ENCODE results near the gene GRIK4.

Gene GRIK4

DNA sequence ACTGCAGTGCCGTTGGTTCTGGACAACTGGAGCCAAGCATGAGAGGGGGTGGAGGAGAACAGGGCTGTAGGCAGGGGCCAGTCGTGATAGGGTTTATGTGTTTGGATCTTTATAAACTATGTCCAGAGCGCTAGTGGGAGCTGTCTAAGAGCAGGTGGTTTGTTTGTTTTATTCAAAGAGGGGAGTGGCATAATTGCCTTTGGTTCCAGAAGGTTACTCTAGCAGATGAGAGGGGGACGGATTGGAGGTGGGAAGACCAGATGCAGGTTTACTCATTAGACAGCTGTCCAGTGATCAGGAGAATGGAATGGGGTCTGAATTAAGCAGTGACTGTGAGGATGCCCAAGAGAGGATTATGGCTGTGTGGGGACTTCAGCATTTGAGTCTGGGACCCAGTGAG lies 403.1 kb downstream of the GRIK4 start:
- Histone ChIP-seq H3K36me3 (ENCODE audit: control insufficient read depth, insufficient read depth, low read length) (no peaks in the 10 kb centered on the region), H3K27ac (ENCODE audit: low read depth, low read length) (no peak overlapping the region), H3K4me3 (ENCODE audit: low read length) (no peak overlapping the region), H3K9ac (ENCODE audit: low read length) (no peak overlapping the region), H3K4me1 (ENCODE audit: control insufficient read depth, insufficient read depth, low read length) (no peaks in the 10 kb centered on the region), H3K27me3 (ENCODE audit: control insufficient read depth, insufficient read depth, low read length) (no peaks in the 10 kb centered on the region)

DNA sequence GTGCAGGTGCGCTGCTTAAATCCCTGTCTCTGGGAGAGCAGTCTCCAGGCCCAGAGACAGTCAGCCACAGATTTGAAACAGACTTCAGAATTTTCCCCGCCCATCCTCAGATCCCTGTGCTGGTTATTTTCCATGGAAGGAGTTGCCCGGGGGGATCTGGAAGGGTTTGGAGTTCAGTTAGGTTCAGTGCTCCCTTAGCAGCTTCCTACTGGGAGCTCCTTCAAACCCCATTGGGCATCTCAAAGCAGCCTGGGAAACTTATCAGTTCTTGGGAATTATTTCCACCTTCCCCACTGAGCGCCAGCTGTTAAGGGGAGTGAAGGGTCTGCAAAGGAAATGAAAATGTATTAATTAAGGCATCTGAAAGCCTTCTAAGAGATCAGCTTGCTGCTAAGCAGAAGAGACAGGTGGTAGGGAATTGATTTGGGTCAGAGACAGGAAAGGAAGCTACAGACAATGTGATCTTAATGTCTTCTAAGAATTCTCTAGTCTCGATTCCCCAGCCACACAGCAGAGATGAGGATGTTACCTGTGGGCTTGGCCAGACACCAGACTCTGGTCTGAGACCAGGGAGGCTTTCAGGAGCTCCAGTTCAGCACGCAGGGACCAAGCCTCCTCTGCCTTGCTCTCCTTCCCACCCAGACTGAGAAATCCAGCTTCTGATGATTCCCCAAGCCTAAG lies 406.2 kb downstream of the GRIK4 start:
- Histone ChIP-seq H3K4me3 (ENCODE audit: low read length) (no peak overlapping the region), H3K4me1 (ENCODE audit: control insufficient read depth, insufficient read depth, low read length) (no peaks in the 10 kb centered on the region), H3K36me3 (ENCODE audit: control insufficient read depth, insufficient read depth, low read length) (no peaks in the 10 kb centered on the region), H3K27me3 (ENCODE audit: control insufficient read depth, insufficient read depth, low read length) (no peaks in the 10 kb centered on the region), H3K9ac (ENCODE audit: low read length) (no peak overlapping the region), H3K27ac (ENCODE audit: low read depth, low read length) (no peak overlapping the region)

DNA sequence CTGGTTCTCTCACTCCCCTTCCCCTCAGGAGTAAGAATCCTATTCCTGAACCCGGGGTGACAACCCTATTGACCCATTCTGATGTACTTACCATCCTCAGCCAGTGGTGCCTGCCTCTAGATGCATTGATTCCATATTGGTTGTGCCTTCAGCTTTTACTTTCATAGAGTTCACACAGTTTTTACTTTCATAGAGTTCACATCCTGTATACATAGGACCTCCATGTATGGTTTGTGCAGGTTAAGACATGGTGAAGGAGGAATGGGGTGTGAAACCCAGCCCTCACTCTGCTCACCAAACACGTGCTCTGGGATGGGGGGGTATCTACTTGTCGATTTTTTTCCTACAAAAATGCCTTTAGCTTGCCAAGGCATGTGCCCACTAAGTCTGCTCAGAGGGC lies 406.7 kb downstream of the GRIK4 start:
- no peak overlapping the region for H3K4me3 ChIP-seq (ENCODE audit: low read length)
- H3K27me3 ChIP-seq (ENCODE audit: control insufficient read depth, insufficient read depth, low read length) = no peaks in the 10 kb centered on the region
- no peak overlapping the region for H3K27ac ChIP-seq (ENCODE audit: low read depth, low read length)
- no peaks in the 10 kb centered on the region for H3K36me3 ChIP-seq (ENCODE audit: control insufficient read depth, insufficient read depth, low read length)
- no peak overlapping the region for H3K9ac ChIP-seq (ENCODE audit: low read length)
- no peaks in the 10 kb centered on the region for H3K4me1 ChIP-seq (ENCODE audit: control insufficient read depth, insufficient read depth, low read length)

DNA sequence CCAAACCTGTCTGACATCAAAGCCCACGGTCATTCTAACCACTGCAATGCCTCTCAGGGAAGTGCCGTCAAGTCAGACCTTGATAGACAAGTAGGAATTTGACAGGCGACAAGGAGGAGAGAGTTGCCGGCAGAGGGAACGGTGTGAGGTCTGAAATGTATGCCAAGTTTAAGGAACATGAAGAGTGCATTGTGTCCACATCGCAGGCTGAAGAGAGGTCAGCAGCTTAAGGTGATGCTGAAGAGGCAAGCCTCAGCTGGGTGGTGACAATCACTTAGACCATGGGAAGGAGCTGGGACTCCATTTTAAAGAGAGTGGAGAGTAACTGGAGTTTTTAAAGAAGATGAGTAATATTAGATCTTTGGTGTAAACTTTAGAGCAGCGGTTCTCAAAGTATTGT lies 407.5 kb downstream of the GRIK4 start:
- Histone ChIP-seq H3K4me1 (ENCODE audit: control insufficient read depth, insufficient read depth, low read length) (no peaks in the 10 kb centered on the region), H3K27me3 (ENCODE audit: control insufficient read depth, insufficient read depth, low read length) (no peaks in the 10 kb centered on the region), H3K27ac (ENCODE audit: low read depth, low read length) (no peak overlapping the region), H3K9ac (ENCODE audit: low read length) (no peak overlapping the region), H3K36me3 (ENCODE audit: control insufficient read depth, insufficient read depth, low read length) (no peaks in the 10 kb centered on the region), H3K4me3 (ENCODE audit: low read length) (no peak overlapping the region)

DNA sequence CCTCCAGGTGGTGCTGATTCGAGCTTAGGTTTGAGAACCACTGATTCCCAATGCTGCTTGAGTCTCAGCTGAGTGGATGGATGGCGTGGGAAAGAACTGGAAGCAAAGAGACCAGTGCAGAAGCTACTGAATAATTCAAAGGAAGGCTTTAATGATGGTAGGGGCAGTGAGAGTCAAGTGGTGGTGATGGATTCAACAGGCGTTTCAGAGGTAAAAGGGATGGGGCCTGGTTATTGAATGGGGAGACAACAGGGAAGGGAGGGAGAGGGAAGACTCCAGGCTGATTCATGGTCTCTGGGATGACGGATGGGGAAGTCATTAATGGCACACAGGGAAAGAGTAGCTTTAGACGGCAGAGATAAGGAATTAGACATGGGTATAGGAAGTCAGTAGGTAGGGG lies 408.0 kb downstream of the GRIK4 start:
- H3K27ac ChIP-seq (ENCODE audit: low read depth, low read length) = no peak overlapping the region
- no peak overlapping the region for H3K4me3 ChIP-seq (ENCODE audit: low read length)
- no peak overlapping the region for H3K9ac ChIP-seq (ENCODE audit: low read length)
- H3K27me3 ChIP-seq (ENCODE audit: control insufficient read depth, insufficient read depth, low read length) = no peaks in the 10 kb centered on the region
- H3K4me1 ChIP-seq (ENCODE audit: control insufficient read depth, insufficient read depth, low read length) = no peaks in the 10 kb centered on the region
- H3K36me3 ChIP-seq (ENCODE audit: control insufficient read depth, insufficient read depth, low read length) = no peaks in the 10 kb centered on the region

DNA sequence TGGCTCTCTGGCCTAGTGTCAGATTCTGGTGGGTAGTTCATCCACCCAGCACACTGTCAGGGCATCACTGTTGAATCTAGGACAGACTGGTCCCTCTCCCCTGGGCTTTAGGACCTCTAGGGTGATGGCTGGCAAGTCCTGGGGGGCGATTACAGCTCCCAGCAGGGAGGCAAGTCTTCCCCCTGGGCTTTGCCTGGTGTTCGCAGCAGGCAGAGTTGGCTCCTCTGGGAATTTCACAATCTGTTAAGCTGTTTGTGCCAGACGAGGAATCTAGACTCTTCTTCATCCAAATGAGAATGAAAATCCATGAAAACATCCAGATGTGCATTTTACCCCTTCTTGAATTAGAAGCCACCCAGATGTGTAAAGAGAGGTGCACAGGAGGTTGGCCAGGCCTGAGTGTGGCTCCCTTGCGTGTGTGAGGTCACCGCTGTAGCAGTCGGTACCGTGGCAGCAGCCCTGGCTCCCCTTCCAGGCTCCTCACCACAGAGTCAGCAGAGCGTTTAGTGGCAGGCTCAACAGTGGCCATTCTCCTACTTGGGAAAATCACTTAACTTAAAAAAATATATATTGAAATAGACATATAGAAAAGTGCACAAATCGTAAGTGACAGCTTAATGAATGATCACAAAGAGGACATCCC lies 412.4 kb downstream of the GRIK4 start:
- no peaks in the 10 kb centered on the region for H3K36me3 ChIP-seq (ENCODE audit: control insufficient read depth, insufficient read depth, low read length)
- H3K9ac ChIP-seq (ENCODE audit: low read length) = no peak overlapping the region
- H3K4me1 ChIP-seq (ENCODE audit: control insufficient read depth, insufficient read depth, low read length) = no peaks in the 10 kb centered on the region
- H3K27ac ChIP-seq (ENCODE audit: low read depth, low read length) = no peak overlapping the region
- no peak overlapping the region for H3K4me3 ChIP-seq (ENCODE audit: low read length)
- no peaks in the 10 kb centered on the region for H3K27me3 ChIP-seq (ENCODE audit: control insufficient read depth, insufficient read depth, low read length)

DNA sequence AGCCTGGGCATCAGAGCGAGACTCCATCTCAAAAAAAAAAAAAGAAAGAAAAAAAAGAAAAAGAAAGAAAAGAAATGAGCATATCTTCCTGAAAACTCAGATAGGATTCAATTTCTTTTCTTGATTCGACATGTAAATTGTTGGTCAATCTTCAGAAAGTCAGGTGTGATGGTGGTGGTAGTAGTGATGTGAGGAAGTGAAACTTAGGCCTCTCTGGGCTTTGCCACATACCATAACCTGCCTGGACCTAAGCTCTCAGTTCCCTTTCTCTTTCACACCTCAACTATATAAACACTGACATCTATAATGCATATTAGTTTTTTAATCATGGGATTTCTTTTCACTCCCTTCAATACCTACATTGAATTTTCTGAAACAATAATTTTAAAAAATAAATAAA lies 414.4 kb downstream of the GRIK4 start:
- H3K27ac ChIP-seq (ENCODE audit: low read depth, low read length) = no peak overlapping the region
- H3K36me3 ChIP-seq (ENCODE audit: control insufficient read depth, insufficient read depth, low read length) = no peaks in the 10 kb centered on the region
- no peak overlapping the region for H3K9ac ChIP-seq (ENCODE audit: low read length)
- H3K4me3 ChIP-seq (ENCODE audit: low read length) = no peak overlapping the region
- no peaks in the 10 kb centered on the region for H3K4me1 ChIP-seq (ENCODE audit: control insufficient read depth, insufficient read depth, low read length)
- H3K27me3 ChIP-seq (ENCODE audit: control insufficient read depth, insufficient read depth, low read length) = no peaks in the 10 kb centered on the region

DNA sequence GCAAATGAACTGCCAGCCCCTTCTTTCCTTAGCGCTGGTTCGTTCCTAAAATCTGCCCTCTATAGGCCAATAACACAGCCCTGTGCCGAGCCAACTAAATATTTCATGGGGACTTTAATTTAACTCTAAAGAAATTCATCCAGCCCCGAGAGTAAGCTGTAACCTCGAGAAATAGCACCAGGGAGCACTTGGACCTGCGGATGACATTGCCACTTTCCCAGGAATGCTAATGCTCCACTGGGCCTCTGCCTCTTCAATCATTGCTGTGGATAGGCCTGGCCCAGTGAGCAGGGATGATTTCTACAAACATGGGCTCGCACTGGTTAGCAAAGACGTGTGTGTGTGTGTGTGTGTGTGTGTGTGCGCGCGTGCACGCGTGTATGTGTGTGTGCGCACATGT lies 417.1 kb downstream of the GRIK4 start:
- Histone ChIP-seq H3K27me3 (ENCODE audit: control insufficient read depth, insufficient read depth, low read length) (no peaks in the 10 kb centered on the region), H3K4me3 (ENCODE audit: low read length) (no peak overlapping the region), H3K27ac (ENCODE audit: low read depth, low read length) (no peak overlapping the region), H3K9ac (ENCODE audit: low read length) (no peak overlapping the region), H3K36me3 (ENCODE audit: control insufficient read depth, insufficient read depth, low read length) (no peaks in the 10 kb centered on the region), H3K4me1 (ENCODE audit: control insufficient read depth, insufficient read depth, low read length) (no peaks in the 10 kb centered on the region)

DNA sequence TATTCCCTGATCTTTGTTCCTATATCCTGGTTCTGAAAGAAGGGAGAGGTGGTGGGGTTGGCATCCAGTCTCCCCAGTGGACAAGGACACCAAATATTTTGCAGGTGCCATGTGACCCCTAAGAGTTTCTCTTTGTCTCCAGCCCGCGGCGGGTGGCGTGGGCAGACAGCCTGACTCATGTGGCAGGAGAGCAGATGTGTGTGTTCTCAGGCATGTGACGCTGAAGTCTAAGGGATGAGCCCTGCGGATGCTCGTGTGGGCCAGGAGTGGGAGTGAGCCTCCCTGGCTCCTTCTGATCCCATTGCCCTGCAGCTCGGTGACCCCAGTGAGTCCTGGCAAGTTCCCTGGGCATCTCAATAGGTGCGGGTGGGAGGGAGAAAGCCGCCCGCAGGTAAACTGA lies 417.5 kb downstream of the GRIK4 start:
- H3K9ac ChIP-seq (ENCODE audit: low read length) = no peak overlapping the region
- no peak overlapping the region for H3K27ac ChIP-seq (ENCODE audit: low read depth, low read length)
- H3K27me3 ChIP-seq (ENCODE audit: control insufficient read depth, insufficient read depth, low read length) = no peaks in the 10 kb centered on the region
- H3K4me3 ChIP-seq (ENCODE audit: low read length) = no peak overlapping the region
- no peaks in the 10 kb centered on the region for H3K4me1 ChIP-seq (ENCODE audit: control insufficient read depth, insufficient read depth, low read length)
- H3K36me3 ChIP-seq (ENCODE audit: control insufficient read depth, insufficient read depth, low read length) = no peaks in the 10 kb centered on the region

DNA sequence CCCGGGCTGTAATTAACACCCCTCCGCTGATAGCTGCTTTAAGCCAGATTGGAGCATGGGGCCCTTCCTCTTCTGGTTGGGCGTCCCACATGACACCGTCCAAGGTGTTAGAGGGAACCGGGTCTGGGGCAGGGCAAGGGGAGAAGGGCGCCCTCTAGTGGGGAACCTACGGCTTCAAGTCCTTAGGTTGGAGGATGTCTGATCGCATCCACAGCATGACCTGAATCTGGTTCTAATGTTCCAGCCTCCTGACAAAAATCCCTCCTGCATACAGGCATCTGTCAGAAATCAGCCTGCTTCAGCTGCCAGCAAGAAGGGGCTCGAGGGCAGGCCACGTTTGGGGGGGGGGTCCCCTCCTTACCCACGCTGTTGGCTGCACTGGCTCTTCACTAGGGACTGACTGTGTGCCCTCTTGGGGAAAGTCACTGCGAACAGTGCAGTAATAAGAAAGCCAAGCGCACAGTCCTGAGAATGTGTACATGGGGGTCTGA lies 418.2 kb downstream of the GRIK4 start:
- Histone ChIP-seq H3K27me3 (ENCODE audit: control insufficient read depth, insufficient read depth, low read length) (no peaks in the 10 kb centered on the region), H3K36me3 (ENCODE audit: control insufficient read depth, insufficient read depth, low read length) (no peaks in the 10 kb centered on the region), H3K27ac (ENCODE audit: low read depth, low read length) (no peak overlapping the region), H3K4me1 (ENCODE audit: control insufficient read depth, insufficient read depth, low read length) (no peaks in the 10 kb centered on the region), H3K4me3 (ENCODE audit: low read length) (no peak overlapping the region), H3K9ac (ENCODE audit: low read length) (no peak overlapping the region)

DNA sequence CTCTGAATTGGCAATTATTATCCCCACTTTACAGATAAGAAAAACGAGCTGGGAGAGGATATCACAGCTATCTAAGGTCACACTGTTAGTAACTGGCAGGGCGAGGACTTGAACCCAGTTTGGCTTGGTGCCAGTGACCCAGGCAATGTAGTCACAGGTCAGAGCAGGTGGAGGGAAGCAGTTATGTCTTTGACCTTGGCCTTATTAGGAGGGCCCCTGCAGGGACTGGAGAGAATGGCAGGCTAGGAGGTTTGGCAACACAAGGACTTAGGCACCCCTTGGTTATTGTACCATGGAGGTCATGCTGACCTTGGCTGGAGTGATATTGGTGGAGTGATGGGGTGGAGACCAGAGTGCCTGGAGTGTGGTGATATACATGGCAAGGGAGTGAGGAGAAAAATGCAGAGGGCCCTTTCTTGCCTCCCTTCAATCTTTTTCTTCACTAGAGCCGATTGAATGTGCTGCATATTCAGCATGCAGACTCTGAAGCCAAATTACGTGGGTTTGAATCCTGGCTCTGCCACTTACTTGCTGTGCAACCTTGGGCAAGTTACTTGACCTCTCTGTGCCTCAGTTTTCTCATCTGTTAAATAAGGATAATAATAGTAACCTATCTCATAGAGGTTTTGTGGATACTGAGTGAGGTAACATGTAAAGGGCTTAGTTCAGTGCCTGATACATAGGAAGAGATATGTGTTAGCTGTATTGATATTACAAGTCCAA lies 419.7 kb downstream of the GRIK4 start:
- Histone ChIP-seq H3K27ac (ENCODE audit: low read depth, low read length) (no peak overlapping the region), H3K27me3 (ENCODE audit: control insufficient read depth, insufficient read depth, low read length) (no peaks in the 10 kb centered on the region), H3K4me1 (ENCODE audit: control insufficient read depth, insufficient read depth, low read length) (no peaks in the 10 kb centered on the region), H3K4me3 (ENCODE audit: low read length) (no peak overlapping the region), H3K36me3 (ENCODE audit: control insufficient read depth, insufficient read depth, low read length) (no peaks in the 10 kb centered on the region), H3K9ac (ENCODE audit: low read length) (no peak overlapping the region)

DNA sequence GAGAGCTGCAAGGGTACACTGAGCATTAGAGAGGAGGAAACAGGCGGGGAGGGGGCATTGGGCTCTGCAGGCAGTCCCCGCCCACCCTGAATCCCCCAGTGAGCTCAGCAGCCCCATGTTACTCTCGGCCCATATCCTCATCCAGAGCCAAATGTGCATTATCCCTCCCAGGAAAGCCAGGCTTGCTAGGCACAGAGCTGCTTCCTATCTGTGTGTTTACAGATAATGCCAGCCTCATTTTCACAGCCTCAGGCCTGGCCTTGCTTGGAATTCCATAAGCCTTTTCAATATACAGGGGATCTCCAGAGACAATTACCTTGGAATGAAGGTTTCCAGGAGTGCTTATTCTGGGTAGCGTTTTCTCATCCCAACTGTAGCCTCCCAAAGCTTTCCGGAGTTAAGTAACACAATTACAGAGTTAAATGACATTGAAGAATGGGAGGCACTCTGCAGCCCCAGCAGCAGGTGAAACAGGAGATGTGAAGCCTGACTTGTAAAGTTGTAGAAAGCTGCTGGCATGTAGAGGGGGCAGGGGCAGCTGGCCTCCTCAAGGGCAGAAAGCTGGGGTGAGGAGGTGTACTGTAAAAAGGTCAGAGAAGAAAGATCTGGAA lies 420.9 kb downstream of the GRIK4 start:
- no peaks in the 10 kb centered on the region for H3K4me1 ChIP-seq (ENCODE audit: control insufficient read depth, insufficient read depth, low read length)

More for the DNA sequence above, 420.9 kb downstream of the GRIK4 start:
- no peak overlapping the region for H3K4me3 ChIP-seq (ENCODE audit: low read length)
- no peaks in the 10 kb centered on the region for H3K36me3 ChIP-seq (ENCODE audit: control insufficient read depth, insufficient read depth, low read length)
- H3K27me3 ChIP-seq (ENCODE audit: control insufficient read depth, insufficient read depth, low read length) = no peaks in the 10 kb centered on the region
- no peak overlapping the region for H3K27ac ChIP-seq (ENCODE audit: low read depth, low read length)
- no peak overlapping the region for H3K9ac ChIP-seq (ENCODE audit: low read length)
